ENCODE data around the gene TSPAN18.

TSPAN18 gene

GRCh38 chr11:44889266-44889665, 162.5 kb downstream of the TSPAN18 start:
- no peak for DNase-seq (ENCODE audit: low read depth)

- no peak for DNase-seq (ENCODE audit: low read depth)
Measured at GRCh38 chr11:44892843-44893242, 166.1 kb downstream of the TSPAN18 start.

GRCh38 chr11:44893308-44893822, 166.6 kb downstream of the TSPAN18 start:
- no peak for DNase-seq (ENCODE audit: low read depth)

- peak; percentile 47 for DNase-seq (ENCODE audit: low read depth)
Measured at GRCh38 chr11:44893846-44894617, 167.3 kb downstream of the TSPAN18 start.

GRCh38 chr11:44899959-44900358, 173.2 kb downstream of the TSPAN18 start:
- DNase-seq (ENCODE audit: low read depth), result no peak

- DNase-seq (ENCODE audit: low read depth), result no peak
Measured at GRCh38 chr11:44901120-44901633, 174.4 kb downstream of the TSPAN18 start.

GRCh38 chr11:44901786-44902185, 175.0 kb downstream of the TSPAN18 start:
- DNase-seq (ENCODE audit: low read depth), result no peak

- DNase-seq (ENCODE audit: low read depth), result no peak
Measured at GRCh38 chr11:44903035-44903434, 176.3 kb downstream of the TSPAN18 start.

- no peak for DNase-seq (ENCODE audit: low read depth)
Measured at GRCh38 chr11:44903518-44903917, 176.8 kb downstream of the TSPAN18 start.

DNA sequence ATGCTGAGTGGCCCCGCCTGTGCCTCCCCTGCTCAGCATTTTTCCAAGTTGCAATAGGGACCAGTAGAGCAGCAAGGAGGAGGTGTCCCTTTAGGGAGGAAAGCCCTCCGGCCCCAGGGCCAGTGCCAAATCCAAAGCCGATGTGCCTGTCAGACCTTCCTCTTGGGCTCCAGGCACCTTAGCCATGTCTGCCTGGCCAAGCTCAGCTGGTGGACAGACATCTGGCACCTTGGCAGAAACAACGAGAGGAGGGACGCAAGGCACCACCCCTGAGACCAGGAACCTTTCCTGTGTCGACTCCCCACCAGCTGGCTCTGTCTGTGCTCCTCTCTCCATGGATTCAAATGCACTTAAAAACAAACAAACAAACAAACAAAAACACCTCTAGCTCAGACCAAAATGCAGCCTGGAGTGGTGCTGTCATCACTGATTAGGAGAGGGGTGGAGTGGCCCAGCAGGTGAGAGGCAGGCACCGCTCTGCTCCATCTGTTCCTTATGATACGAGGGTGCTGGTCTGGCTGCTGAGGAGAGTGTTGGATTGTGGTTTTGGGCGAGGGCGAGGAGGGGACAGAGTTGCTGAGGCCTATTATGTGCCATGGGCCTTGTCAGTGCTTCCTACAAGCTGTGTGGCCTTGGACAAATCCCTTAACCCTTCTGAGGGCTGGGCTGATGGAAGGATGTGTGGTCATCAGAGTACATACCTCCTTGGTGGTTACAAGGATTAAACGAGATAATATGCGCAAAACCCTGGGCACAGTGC, 177.7 kb downstream of the TSPAN18 start:
- no peak for DNase-seq (ENCODE audit: low read depth)

DNA sequence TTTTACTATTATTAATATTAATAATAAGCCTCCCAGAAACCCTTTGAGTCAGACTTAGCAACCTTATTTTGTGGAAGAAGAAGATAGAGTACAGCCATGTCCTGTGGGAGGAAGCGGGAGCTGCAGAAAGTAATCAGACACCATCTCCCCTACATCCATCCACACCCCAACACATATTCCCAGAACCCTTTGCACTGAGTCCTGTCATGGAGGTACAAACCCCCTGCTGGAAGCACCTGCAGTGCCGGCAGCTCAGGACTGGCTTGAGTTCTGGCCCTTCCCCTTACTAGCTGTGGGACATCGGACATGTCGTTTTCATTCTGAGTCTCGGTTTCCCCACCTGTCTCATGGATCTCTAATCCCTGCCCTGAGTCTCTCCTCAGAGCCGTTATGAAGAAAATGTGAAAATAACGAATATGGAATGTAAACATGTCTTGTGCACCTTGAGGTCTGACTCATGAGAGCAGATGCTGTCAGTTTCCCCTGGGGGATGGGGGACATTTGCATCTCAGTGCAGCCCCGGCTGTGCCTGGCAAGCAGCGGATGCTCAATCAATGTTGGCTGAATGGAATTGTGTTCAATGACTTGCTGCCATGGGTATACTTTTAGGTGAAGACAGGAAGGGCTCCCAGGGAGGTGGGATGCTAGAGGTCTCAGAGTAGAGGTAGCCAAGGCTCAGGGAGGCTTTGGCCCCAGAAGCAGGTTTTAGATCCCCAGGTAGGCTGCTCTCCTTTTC, 178.5 kb downstream of the TSPAN18 start:
- no peak for DNase-seq (ENCODE audit: low read depth)

GRCh38 chr11:44906649-44907048, 179.9 kb downstream of the TSPAN18 start:
- DNase-seq (ENCODE audit: low read depth), result no peak

DNA sequence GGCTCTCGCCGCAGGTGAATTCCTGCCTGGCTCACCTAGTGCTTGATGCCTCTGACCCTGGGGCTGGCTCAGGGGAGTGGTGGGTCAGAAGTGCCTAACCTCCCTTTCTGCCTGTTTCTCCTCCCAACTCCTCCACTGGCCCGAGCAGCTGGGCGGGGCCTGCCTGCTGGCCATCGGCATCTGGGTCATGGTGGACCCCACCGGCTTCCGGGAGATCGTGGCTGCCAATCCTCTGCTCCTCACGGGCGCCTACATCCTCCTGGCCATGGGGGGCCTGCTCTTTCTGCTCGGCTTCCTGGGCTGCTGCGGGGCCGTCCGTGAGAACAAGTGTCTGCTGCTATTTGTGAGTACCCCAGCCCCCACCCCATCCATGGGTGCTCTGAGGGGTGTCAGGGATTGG, 182.8 kb downstream of the TSPAN18 start:
- DNase-seq (ENCODE audit: low read depth), result no peak

DNA sequence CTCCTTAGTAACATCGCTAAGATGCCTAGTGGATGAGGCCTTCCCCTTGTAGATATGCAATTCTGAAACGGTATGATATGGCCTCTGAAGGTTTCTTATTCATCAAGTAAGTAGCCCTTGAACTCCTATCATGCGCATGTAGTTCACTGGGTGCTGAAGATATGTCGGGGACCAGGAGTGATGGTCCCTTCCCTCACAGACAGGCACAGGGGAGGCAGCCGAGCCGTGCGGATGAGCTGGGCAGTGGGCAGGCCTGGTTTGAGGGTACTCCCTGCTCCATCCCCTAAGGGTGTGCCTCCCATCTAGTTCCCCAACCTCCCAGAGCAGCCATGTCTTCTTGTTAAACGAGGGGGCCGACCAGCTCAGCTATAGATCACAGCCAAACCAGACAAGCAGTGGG, 183.8 kb downstream of the TSPAN18 start:
- no peak for DNase-seq (ENCODE audit: low read depth)

- peak; percentile 86 for DNase-seq (ENCODE audit: low read depth)
Measured at GRCh38 chr11:44911029-44911814, 184.5 kb downstream of the TSPAN18 start.

- no peak for DNase-seq (ENCODE audit: low read depth)
Measured at GRCh38 chr11:44912270-44912987, 185.7 kb downstream of the TSPAN18 start.

- no peak for DNase-seq (ENCODE audit: low read depth)
Measured at GRCh38 chr11:44913502-44913901, 186.7 kb downstream of the TSPAN18 start.

DNA sequence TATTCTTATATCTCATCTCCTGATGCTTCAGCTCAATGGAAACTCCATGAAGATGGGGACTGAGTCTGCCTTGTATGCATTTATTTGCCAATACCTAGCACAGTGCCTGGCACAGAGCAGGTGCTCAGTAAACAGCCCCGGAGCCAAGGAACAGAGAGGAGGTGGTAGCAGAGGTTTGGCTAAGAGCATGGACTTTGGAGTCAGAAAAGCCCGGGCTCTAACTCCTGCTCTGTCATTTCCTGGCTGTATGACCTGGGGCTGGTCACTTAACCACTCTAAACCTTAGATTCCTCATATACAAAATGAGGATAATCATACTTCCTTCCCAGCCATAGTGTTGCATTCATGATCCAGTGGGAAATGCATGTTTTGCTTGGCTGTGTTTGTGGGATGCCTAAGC, 187.3 kb downstream of the TSPAN18 start:
- DNase-seq (ENCODE audit: low read depth), result no peak

DNA sequence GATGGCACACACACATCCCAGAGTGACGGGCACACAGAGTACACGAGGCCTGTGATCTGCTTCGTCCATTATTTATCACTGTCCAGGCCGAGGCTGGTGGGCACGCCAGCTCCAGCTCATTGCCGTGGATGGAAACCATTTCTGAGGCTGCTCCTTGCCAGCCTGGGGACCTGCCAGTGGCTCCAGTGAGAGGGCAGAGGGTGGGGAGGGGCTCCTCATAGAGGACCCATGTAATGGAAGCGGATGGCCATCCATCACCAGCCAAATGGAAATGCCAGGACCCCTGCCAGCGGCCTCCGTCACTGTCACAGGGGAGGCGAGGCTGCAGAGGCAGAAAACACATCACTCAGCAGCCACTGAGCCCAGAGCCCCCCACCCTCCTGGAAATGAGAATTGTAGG, 188.2 kb downstream of the TSPAN18 start:
- no peak for DNase-seq (ENCODE audit: low read depth)

- DNase-seq (ENCODE audit: low read depth), result no peak
Measured at GRCh38 chr11:44915621-44916020, 188.9 kb downstream of the TSPAN18 start.

GRCh38 chr11:44916331-44916730, 189.6 kb downstream of the TSPAN18 start:
- no peak for DNase-seq (ENCODE audit: low read depth)
